HCT116 (cell line): ENCODE results near the gene EMC10. TPM values are rescaled to one million over a fixed set of nuclear protein-coding genes. Genes with fewer than 3 reads are reported as not detected.

Experiments used
- ATAC-seq: fragments of 200-7000 bp; cut with Tn5 transposase; 2 replicates; pipeline ENCODE4 v1.9.1; 2020; ENCODE audit warnings: mild to moderate bottlenecking, moderate library complexity
- BruUV-seq: library from RNA; stranded (reverse); fragments of 400-500 nt; replicated peaks from 2 replicates; lab custom pipeline; 2021; lab: Mats Ljungman, UMichigan
- CTCF ChIA-PET: fragments of 300-600 bp; sonication (Branson Sonifier 250); formaldehyde crosslinking; loops from one replicate; lab custom pipeline; 2021; ENCODE audit warnings: antibody characterized with exemption; lab: Charles Lee
- POLR2A ChIA-PET: fragments of 300-600, 350-600 bp; sonication (Branson Sonifier 250); formaldehyde crosslinking; loops from one replicate; lab custom pipeline; 2021; ENCODE audit warnings: antibody characterized with exemption; lab: Charles Lee
- RAD21 ChIA-PET, 2 experiments: fragments of 300-600 bp; sonication (Branson Sonifier 250); formaldehyde crosslinking; loops; one replicate each; lab custom pipeline; 2023; ENCODE audit warnings: low total read pairs in 2 of 2; ENCODE audit not compliant: uncharacterized antibody in 2 of 2, unreplicated experiment in 2 of 2, low non-redundant PET in 1 of 2; lab: Charles Lee
- DNase-seq: peaks from one replicate; pipeline ENCODE4 v3.0.0-alpha.2; 2010; ENCODE audit warnings: low read depth, low spot score
- H2AFZ ChIP-seq: fragments of 200-600 bp; shearing (Covaris generic), sonication (generic); 2 replicates; pipeline ENCODE4 v1.6.1; 2017; ENCODE audit warnings: low read depth, mixed run types, mixed read lengths, antibody characterized with exemption, low read length; ENCODE audit not compliant: poor library complexity, severe bottlenecking
- H3K27ac ChIP-seq: 2 replicates; pipeline ENCODE4 v1.5.1; 2012; ENCODE audit warnings: low read depth, low read length
- H3K27me3 ChIP-seq: fragments of 200-600 bp; sonication (generic); 2 replicates; pipeline ENCODE4 v1.6.1; 2016; ENCODE audit warnings: mixed run types, low read length, mixed read lengths; ENCODE audit not compliant: insufficient read depth
- H3K36me3 ChIP-seq, 2 experiments: fragments of 200-500 bp in 1 of 2; fragments of 200-600 bp in 1 of 2; sonication (Bioruptor generic) in 1 of 2; sonication (generic) in 1 of 2; 2 replicates each; pipeline versions ENCODE4 v1.5.1 to v1.6.1; 2014 to 2016; ENCODE audit warnings: low read length in 2 of 2, inconsistent platforms in 1 of 2, mixed read lengths in 1 of 2, mixed run types in 1 of 2; ENCODE audit not compliant: insufficient read depth in 2 of 2, control insufficient read depth in 1 of 2
- H3K4me1 ChIP-seq, 2 experiments: fragments of 200-600 bp in 1 of 2; sonication (generic) in 1 of 2; 2 replicates each; pipeline versions ENCODE4 v1.5.1 to v1.6.1; 2012 to 2017; ENCODE audit warnings: low read length in 2 of 2, inconsistent platforms in 1 of 2, mild to moderate bottlenecking in 1 of 2, mixed read lengths in 1 of 2, mixed run types in 1 of 2, moderate library complexity in 1 of 2; ENCODE audit not compliant: insufficient read depth in 2 of 2, control insufficient read depth in 1 of 2
- H3K4me2 ChIP-seq: fragments of 200-600 bp; sonication (generic); 2 replicates; pipeline ENCODE4 v1.6.1; 2017; ENCODE audit warnings: mixed run types, low read length, mixed read lengths
- H3K4me3 ChIP-seq, 2 experiments: fragments of 200-600 bp in 1 of 2; sonication (generic) in 1 of 2; replicated peaks in 1 of 2; 2 replicates each; pipeline ENCODE4 v1.5.1; 2011 to 2016; ENCODE audit warnings: low read length in 2 of 2, control low read depth in 1 of 2, low read depth in 1 of 2, mild to moderate bottlenecking in 1 of 2, mixed read lengths in 1 of 2, mixed run types in 1 of 2
- H3K79me2 ChIP-seq: fragments of 200-600 bp; sonication (generic); 2 replicates; pipeline ENCODE4 v1.6.1; 2017; ENCODE audit warnings: mild to moderate bottlenecking, mixed run types, low read length, moderate library complexity, mixed read lengths; ENCODE audit not compliant: insufficient read depth
- H3K9ac ChIP-seq: fragments of 200-600 bp; sonication (generic); 2 replicates; pipeline ENCODE4 v1.6.1; 2016; ENCODE audit warnings: low read length, mixed read lengths
- H3K9me2 ChIP-seq: fragments of 200-600 bp; sonication (generic), shearing (Covaris generic); 2 replicates; pipeline ENCODE4 v1.6.1; 2017; ENCODE audit warnings: mixed run types, mild to moderate bottlenecking, moderate library complexity; ENCODE audit not compliant: insufficient read depth
- H3K9me3 ChIP-seq, 2 experiments: fragments of 200-500 bp in 1 of 2; fragments of 200-600 bp in 1 of 2; sonication (Bioruptor generic) in 1 of 2; sonication (generic) in 1 of 2; 2 replicates each; pipeline ENCODE4 v1.6.1; 2014 to 2017; ENCODE audit warnings: low read length in 2 of 2, mixed read lengths in 2 of 2, inconsistent platforms in 1 of 2, low read depth in 1 of 2, mild to moderate bottlenecking in 1 of 2, mixed run types in 1 of 2, moderate library complexity in 1 of 2; ENCODE audit not compliant: control insufficient read depth in 1 of 2, insufficient read depth in 1 of 2
- H4K20me1 ChIP-seq: fragments of 200-600 bp; sonication (generic), shearing (Covaris generic); 2 replicates; pipeline ENCODE4 v1.6.1; 2017; ENCODE audit warnings: mixed run types, mild to moderate bottlenecking, moderate library complexity; ENCODE audit not compliant: insufficient read depth
- CEBPB ChIP-seq: IDR thresholded peaks from 2 replicates; pipeline ENCODE4 v1.6.1; 2012; ENCODE audit warnings: low read depth
- ELF1 ChIP-seq: IDR thresholded peaks from 2 replicates; pipeline ENCODE4 v1.6.1; 2012; ENCODE audit warnings: low read depth, borderline replicate concordance
- JUND ChIP-seq: IDR thresholded peaks from 2 replicates; pipeline ENCODE4 v1.6.1; 2012
- POLR2A ChIP-seq: IDR thresholded peaks from 2 replicates; pipeline ENCODE4 v1.7.0; 2011; ENCODE audit warnings: borderline replicate concordance; ENCODE audit not compliant: insufficient read depth, insufficient read length; ENCODE audit errors: extremely low read depth
- RAD21 ChIP-seq: IDR thresholded peaks from 2 replicates; pipeline ENCODE4 v1.6.1; 2012; ENCODE audit warnings: low read depth, mild to moderate bottlenecking
- SP1 ChIP-seq: IDR thresholded peaks from 2 replicates; pipeline ENCODE4 v1.6.1; 2012; ENCODE audit warnings: low read depth
- TCF7L2 ChIP-seq: IDR thresholded peaks from 2 replicates; pipeline ENCODE4 v1.7.0; 2011; ENCODE audit warnings: borderline replicate concordance, inconsistent platforms; ENCODE audit not compliant: insufficient read depth, insufficient read length; ENCODE audit errors: extremely low read depth
- YY1 ChIP-seq: IDR thresholded peaks from 2 replicates; pipeline ENCODE4 v1.6.1; 2011; ENCODE audit warnings: low read length, low read depth, moderate library complexity, mild to moderate bottlenecking; ENCODE audit not compliant: insufficient replicate concordance; ENCODE audit errors: extremely low read depth
- ZFX ChIP-seq: fragments of 450-650 bp; IDR thresholded peaks from 2 replicates; pipeline ENCODE4 v1.6.1; 2017
- ZNF274 ChIP-seq: fragments of 200-500 bp; sonication (Bioruptor generic); IDR thresholded peaks from 2 replicates; pipeline ENCODE4 v1.6.1; 2014; ENCODE audit warnings: mild to moderate bottlenecking, low read depth, low read length, inconsistent platforms
- intact Hi-C: fragments of 100-400 bp; cut with micrococcal nuclease; formaldehyde crosslinking; loops from 2 replicates; pipeline ENCODE4 v1.10.0; 2022
- total RNA-seq: library from RNA; stranded (reverse); gene quantifications from one replicate; pipeline ENCODE4 v1.2.1, GENCODE V29; 2021; ENCODE audit not compliant: unreplicated experiment
- TF ChIP-seq, protein P1 (sequence below): IDR thresholded peaks from 2 replicates; pipeline ENCODE4 v1.6.1; 2012
- TF ChIP-seq, protein P2 (sequence below), 3 experiments: fragments of 200-600 bp in 1 of 3; sonication (generic) in 1 of 3; IDR thresholded peaks in 2 of 3; conservative IDR thresholded peaks in 1 of 3; 2 replicates each; pipeline ENCODE4 v1.5.1; 2012 to 2017; ENCODE audit warnings: low read depth in 2 of 3, low read length in 2 of 3, antibody characterized with exemption in 1 of 3, borderline replicate concordance in 1 of 3, control low read depth in 1 of 3, mild to moderate bottlenecking in 1 of 3, mixed read lengths in 1 of 3, mixed run types in 1 of 3, moderate library complexity in 1 of 3; ENCODE audit not compliant: insufficient read depth in 1 of 3
- TF ChIP-seq, protein P3 (sequence below): IDR thresholded peaks from 2 replicates; pipeline ENCODE4 v1.6.1; 2012

The EMC10 gene
- total RNA-seq, 1 experiment from 2014 or later, result 92.4 TPM

DNA sequence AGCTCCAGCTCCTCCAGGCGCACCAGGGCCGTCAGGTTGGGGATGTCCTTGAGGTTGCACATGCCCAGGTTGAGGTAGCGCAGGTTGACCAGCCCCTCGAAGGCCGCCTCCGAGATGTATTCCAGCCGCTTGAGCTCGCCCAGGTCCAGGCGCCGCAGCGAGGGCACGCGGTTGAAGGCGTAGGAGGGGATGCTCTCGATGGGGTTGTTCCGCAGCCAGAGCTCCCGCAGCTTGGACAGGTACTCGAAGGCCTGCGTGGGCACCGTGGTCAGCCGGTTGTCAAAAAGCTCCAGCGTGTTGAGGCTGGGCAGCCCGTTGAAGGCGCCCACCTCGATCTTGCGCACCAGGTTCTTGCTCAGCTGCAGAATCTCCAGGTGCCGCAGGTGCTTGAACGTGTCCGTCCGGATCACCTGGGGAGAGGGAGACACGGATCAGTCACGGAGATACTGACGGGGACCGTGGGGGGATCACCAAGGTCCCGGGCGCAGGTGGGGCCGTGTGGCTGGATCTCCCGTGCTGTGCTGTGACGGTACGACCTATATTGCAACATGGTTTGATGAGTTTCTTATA is 42.8 kb downstream of the EMC10 start:
- no peak overlapping the region for H2AFZ ChIP-seq
- H3K9ac ChIP-seq, result no peak overlapping the region
- ChIA-PET POLR2A (no interaction called here), CTCF (no interaction called here), RAD21 (no interaction called here)
- no peaks in the 10 kb centered on the region for H3K9me3 ChIP-seq
- DNase-seq (no peak), ATAC-seq (no peak)
- no peaks in the 10 kb centered on the region for H3K27me3 ChIP-seq
- H3K4me3 ChIP-seq, result no peak overlapping the region
- H3K36me3 ChIP-seq, result no peaks in the 10 kb centered on the region
- no peaks in the 10 kb centered on the region for H4K20me1 ChIP-seq
- H3K9me2 ChIP-seq, result no peaks in the 10 kb centered on the region
- BruUV-seq, result no TSS peak
- H3K4me2 ChIP-seq, result no peak overlapping the region
- H3K4me1 ChIP-seq, result no peaks in the 10 kb centered on the region
- no peak overlapping the region; the same call in 1 of the 2 replicates for H3K27ac ChIP-seq
- TF ChIP-seq, protein P1, sequence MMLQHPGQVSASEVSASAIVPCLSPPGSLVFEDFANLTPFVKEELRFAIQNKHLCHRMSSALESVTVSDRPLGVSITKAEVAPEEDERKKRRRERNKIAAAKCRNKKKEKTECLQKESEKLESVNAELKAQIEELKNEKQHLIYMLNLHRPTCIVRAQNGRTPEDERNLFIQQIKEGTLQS, result no peak
- no peak for TF ChIP-seq RAD21
- no peak for TF ChIP-seq TCF7L2
- TF ChIP-seq, protein P2, sequence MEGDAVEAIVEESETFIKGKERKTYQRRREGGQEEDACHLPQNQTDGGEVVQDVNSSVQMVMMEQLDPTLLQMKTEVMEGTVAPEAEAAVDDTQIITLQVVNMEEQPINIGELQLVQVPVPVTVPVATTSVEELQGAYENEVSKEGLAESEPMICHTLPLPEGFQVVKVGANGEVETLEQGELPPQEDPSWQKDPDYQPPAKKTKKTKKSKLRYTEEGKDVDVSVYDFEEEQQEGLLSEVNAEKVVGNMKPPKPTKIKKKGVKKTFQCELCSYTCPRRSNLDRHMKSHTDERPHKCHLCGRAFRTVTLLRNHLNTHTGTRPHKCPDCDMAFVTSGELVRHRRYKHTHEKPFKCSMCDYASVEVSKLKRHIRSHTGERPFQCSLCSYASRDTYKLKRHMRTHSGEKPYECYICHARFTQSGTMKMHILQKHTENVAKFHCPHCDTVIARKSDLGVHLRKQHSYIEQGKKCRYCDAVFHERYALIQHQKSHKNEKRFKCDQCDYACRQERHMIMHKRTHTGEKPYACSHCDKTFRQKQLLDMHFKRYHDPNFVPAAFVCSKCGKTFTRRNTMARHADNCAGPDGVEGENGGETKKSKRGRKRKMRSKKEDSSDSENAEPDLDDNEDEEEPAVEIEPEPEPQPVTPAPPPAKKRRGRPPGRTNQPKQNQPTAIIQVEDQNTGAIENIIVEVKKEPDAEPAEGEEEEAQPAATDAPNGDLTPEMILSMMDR (IDR thresholded peaks at IDR 0.05 in 2 of 3, conservative IDR thresholded peaks at IDR 0.05 in 1 of 3; ENCODE audit: borderline replicate concordance in 1 of 3, insufficient read depth in 1 of 3, low read depth in 2 of 3, low read length in 2 of 3), result no peak
- no peak for TF ChIP-seq JUND
- TF ChIP-seq ZFX, result no peak
- no peak for TF ChIP-seq YY1
- no peak for TF ChIP-seq CEBPB
- TF ChIP-seq POLR2A, result no peak
- TF ChIP-seq ELF1, result no peak
- TF ChIP-seq SP1, result no peak
- no peak for TF ChIP-seq ZNF274
- TF ChIP-seq, protein P3, sequence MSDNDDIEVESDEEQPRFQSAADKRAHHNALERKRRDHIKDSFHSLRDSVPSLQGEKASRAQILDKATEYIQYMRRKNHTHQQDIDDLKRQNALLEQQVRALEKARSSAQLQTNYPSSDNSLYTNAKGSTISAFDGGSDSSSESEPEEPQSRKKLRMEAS, result no peak
- intact Hi-C loops, result no loop called here
- no peaks in the 10 kb centered on the region for H3K79me2 ChIP-seq
